HFFc6 (cell line): ENCODE measurements around the gene CCP110. TPM values are rescaled to one million over a fixed set of nuclear protein-coding genes. Genes with fewer than 3 reads are reported as not detected.

Experiments used
- DNase-seq: peaks from one replicate; pipeline ENCODE4 v3.0.0-alpha.2; 2018
- H3K27ac Mint-ChIP-seq: 2 replicates; pipeline ENCODE4 v1.8.0; 2020; ENCODE audit warnings: mild to moderate bottlenecking, mixed read lengths
- H3K27me3 Mint-ChIP-seq: 2 replicates; pipeline ENCODE4 v1.8.0; 2021; ENCODE audit warnings: mild to moderate bottlenecking, moderate library complexity, mixed read lengths; ENCODE audit not compliant: insufficient read depth
- H3K36me3 Mint-ChIP-seq: 2 replicates; pipeline ENCODE4 v1.8.0; 2021; ENCODE audit warnings: low read depth, mixed read lengths
- H3K4me1 Mint-ChIP-seq: 2 replicates; pipeline ENCODE4 v1.8.0; 2020; ENCODE audit warnings: low read depth, mixed read lengths
- H3K4me3 Mint-ChIP-seq: 2 replicates; pipeline ENCODE4 v1.8.0; 2020; ENCODE audit warnings: mild to moderate bottlenecking, moderate library complexity, mixed read lengths
- H3K9me3 Mint-ChIP-seq: 2 replicates; pipeline ENCODE4 v1.8.0; 2020; ENCODE audit warnings: mild to moderate bottlenecking, mixed read lengths
- total RNA-seq, 6 experiments: library from RNA; stranded (reverse); fragmentation: NEBNext Ultra II Directional; extraction: Animal tissue kit (Norgen Biotek cat#: 25700); gene quantifications; 2 replicates in 1 of 6; 3 replicates in 5 of 6; pipeline ENCODE4 v1.2.3, GENCODE V29; 2021
- TF ChIP-seq, protein P1 (sequence below): fragments of 200-600 bp; sonication (generic); IDR thresholded peaks from 2 replicates; pipeline ENCODE4 v1.5.0; 2021; ENCODE audit warnings: antibody characterized with exemption, mild to moderate bottlenecking

CCP110 gene
- total RNA-seq, 6 experiments from 2014 or later = 12.7 to 18.2 (median 16.5) TPM

DNA sequence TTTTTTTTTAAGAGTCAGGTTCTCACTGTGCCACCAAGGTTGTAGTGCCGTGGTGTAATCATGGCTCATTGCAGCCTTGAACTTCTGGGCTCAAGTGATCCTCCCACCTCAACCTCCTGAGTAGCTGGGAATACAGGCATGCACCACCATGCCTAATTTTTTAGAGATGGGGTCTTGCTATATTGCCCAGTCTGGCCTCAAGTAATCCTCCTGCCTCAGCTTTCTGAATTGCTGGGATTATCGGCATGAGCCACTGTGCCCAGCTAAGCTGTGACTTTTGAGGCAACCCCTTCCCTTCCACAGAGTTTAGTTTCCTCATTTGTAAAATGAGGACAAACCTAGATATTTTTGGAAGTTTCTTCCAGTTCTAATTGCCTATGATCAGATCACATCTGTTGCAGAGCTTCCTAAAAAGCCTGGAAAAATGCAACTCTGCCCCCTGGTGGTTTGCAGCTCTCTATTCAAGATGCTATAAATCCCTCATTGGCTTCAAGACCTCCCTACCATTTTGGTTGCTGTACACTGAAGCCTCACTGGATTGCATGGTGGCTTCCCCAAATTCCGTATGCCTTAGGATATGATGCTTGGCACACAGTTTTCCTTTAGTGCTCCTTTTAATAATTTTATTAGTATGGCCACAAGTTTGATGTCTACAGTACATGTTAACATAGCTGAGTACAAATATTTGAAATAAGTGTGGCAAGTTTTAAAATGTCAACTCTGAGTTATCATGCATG lies 21.2 kb upstream of the CCP110 start:
- Mint-ChIP-seq H3K4me1 (no peaks in the 10 kb centered on the region), H3K4me3 (no peak overlapping the region), H3K9me3 (no peaks in the 10 kb centered on the region), H3K36me3 (peaks cover 24% of the 10 kb centered on the region), H3K27me3 (peaks cover 2% of the 10 kb centered on the region; the same call in 1 of the 2 replicates), H3K27ac (no peak overlapping the region)
- peak; percentile 53 for DNase-seq
- TF ChIP-seq, protein P1, sequence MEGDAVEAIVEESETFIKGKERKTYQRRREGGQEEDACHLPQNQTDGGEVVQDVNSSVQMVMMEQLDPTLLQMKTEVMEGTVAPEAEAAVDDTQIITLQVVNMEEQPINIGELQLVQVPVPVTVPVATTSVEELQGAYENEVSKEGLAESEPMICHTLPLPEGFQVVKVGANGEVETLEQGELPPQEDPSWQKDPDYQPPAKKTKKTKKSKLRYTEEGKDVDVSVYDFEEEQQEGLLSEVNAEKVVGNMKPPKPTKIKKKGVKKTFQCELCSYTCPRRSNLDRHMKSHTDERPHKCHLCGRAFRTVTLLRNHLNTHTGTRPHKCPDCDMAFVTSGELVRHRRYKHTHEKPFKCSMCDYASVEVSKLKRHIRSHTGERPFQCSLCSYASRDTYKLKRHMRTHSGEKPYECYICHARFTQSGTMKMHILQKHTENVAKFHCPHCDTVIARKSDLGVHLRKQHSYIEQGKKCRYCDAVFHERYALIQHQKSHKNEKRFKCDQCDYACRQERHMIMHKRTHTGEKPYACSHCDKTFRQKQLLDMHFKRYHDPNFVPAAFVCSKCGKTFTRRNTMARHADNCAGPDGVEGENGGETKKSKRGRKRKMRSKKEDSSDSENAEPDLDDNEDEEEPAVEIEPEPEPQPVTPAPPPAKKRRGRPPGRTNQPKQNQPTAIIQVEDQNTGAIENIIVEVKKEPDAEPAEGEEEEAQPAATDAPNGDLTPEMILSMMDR = peak; percentile 92

DNA sequence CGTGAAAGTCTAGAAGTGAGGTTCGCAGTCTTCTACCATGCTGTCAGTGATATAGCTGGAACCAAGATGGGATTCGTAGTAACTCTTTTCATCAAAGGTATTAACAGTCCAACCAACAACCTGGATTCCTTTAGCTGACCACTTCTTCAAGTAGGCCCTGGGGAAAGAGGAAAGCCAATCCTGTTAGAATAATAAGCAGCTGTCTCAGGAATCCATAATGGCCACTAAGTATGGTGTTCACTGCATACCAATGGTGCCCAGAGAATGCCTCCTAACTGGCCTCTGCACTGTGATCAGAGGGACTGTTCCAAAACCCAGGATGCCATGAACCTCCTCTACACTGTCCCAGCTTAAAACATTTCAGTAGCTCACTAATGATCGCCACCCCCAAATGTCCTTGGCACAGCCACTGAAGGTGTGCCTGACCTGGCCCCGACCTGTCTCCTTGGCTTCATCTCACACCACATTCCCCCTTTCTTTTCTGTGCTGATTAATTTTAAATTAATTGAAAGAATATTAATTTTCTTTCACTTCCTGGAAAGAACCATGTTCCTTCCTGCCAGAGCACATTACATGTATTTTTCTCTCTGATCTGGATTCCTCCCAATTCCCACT lies 20.2 kb upstream of the CCP110 start:
- Mint-ChIP-seq H3K27me3 (no peaks in the 10 kb centered on the region), H3K4me1 (no peaks in the 10 kb centered on the region), H3K36me3 (peaks cover 24% of the 10 kb centered on the region), H3K27ac (no peak overlapping the region), H3K4me3 (no peak overlapping the region), H3K9me3 (no peaks in the 10 kb centered on the region)
- DNase-seq = no peak
- TF ChIP-seq, protein P1 = no peak

DNA sequence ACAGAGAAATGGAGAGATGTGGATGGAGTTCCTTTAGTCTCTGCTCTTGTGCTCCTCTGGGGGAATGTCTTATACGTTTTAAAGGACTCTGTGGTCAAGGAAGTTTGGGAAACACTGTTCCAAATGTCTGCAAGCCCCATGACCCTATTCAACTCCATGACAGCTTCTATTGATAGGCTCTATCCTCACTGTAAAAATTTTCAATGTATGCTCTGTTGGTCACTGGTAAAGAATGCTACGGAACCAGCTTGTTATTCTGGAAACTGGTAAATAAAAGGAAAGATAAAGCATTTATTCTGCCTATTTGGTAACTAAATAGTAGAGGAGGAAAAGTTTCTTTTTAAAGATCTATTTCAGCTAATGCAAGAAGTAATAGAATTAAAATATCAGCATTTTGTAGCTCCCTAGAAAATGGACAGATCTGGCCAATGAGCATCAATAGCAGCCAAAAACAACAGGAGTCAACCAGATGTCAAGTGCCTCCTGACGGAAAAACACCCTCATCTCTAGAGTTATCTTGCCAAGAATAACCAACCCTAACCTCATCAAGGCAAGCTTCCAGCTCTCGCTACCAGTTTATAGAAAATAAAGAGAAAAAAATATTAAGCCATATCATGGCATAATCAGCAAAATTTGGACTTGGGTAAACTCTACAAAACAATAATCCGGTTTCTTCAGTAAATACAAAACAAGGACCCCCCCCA lies 18.0 kb upstream of the CCP110 start:
- Mint-ChIP-seq H3K27ac (no peak overlapping the region), H3K27me3 (no peaks in the 10 kb centered on the region), H3K36me3 (peaks cover 24% of the 10 kb centered on the region), H3K4me3 (no peak overlapping the region), H3K9me3 (no peaks in the 10 kb centered on the region), H3K4me1 (no peaks in the 10 kb centered on the region)
- DNase-seq = no peak
- TF ChIP-seq, protein P1 = no peak

DNA sequence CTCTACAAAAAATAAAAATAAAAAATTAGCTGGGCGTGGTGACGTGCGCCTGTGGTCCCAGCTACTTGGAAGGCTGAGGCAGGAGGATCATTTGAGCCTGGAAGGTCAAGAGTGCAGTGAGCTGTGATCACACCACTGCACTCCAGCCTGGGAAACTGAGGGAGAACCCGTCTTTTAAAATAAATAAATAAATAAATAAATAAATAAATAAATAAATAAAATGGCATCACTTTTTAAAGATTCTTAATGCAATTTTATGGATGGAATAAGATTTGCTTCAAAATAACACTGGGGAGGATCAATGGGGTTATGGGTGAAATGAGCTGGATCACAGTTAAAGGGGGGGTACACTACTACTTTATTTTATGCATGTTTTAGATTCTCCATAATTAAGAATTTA lies 16.8 kb upstream of the CCP110 start:
- DNase-seq = no peak
- Mint-ChIP-seq H3K36me3 (peaks cover 17% of the 10 kb centered on the region), H3K4me3 (no peak overlapping the region), H3K27me3 (no peaks in the 10 kb centered on the region), H3K27ac (no peak overlapping the region), H3K4me1 (no peaks in the 10 kb centered on the region), H3K9me3 (no peaks in the 10 kb centered on the region)
- TF ChIP-seq, protein P1 = no peak

DNA sequence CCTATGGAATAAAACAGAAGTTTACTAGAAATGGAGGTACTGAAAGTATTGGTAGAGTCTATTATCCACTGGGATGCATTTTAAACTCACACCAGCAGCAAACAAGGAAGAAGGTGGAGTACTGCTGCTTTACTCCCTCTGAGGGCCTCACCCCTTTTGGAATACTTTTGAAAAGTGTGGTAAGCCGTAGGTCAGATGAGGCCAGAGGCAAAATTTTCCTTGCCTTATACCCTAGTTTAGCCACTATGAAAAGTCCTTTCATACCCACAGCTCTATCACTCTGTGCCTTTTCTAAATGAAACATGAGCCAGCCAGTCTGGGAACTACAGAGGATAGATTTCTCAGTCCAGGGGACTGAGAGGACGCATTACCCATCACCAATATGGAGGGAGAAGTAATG lies 15.9 kb upstream of the CCP110 start:
- DNase-seq = no peak
- Mint-ChIP-seq H3K4me3 (no peak overlapping the region), H3K9me3 (no peaks in the 10 kb centered on the region), H3K27ac (no peak overlapping the region), H3K36me3 (peaks cover 17% of the 10 kb centered on the region), H3K4me1 (no peaks in the 10 kb centered on the region), H3K27me3 (no peaks in the 10 kb centered on the region)
- TF ChIP-seq, protein P1 = no peak
